ENCODE measurements around the gene FCHO2.

- no peak for TF ChIP-seq CTCF (IDR thresholded peaks at IDR 0.05)
- TF ChIP-seq EZH2 (IDR thresholded peaks at IDR 0.05), result no peak
- TF ChIP-seq EZH2phosphoT487 (IDR thresholded peaks at IDR 0.05), result no peak
Measured at GRCh38 chr5:73093943-73094342, 138.1 kb downstream of the FCHO2 start.

All from neural progenitor cell (in vitro differentiated cells).